Upper lobe of left lung (tissue), 4 donors: ENCODE results near the gene EVA1A.

Experiments used
- CTCF ChIP-seq, 6 experiments: fragments of 450-650 bp in 4 of 6; fragments of 200-600 bp in 2 of 6; sonication (generic) in 2 of 6; IDR thresholded peaks; one replicate each; pipeline ENCODE4 v1.5.1; 2016 to 2019; ENCODE audit warnings: antibody characterized with exemption in 6 of 6
- EP300 ChIP-seq, 4 donors: sonication (generic); formaldehyde crosslinking; IDR thresholded peaks; one replicate each; pipeline ENCODE4 v1.5.1; 2017; ENCODE audit warnings: antibody characterized with exemption in 4 of 4, control low read depth in 2 of 4
- POLR2A ChIP-seq, 4 donors: fragments of 450-650 bp; IDR thresholded peaks; one replicate each; pipeline ENCODE4 v1.5.1; 2016 to 2017; ENCODE audit warnings: antibody characterized with exemption in 4 of 4, mild to moderate bottlenecking in 2 of 4
- POLR2AphosphoS5 ChIP-seq, 2 donors: sonication (generic); formaldehyde crosslinking; IDR thresholded peaks; one replicate each; pipeline ENCODE4 v1.5.1; 2017; ENCODE audit warnings: antibody characterized with exemption in 2 of 2

- TF ChIP-seq CTCF (IDR thresholded peaks at IDR 0.05) (no peak), POLR2AphosphoS5 (IDR thresholded peaks at IDR 0.05) (no peak), POLR2A (IDR thresholded peaks at IDR 0.05) (no peak), EP300 (IDR thresholded peaks at IDR 0.05) (no peak)
Observed at GRCh38 chr2:75603477-75603876, 42.7 kb upstream of the EVA1A start.
